K562 (cell line): ENCODE results near the gene TLE7. TPM values are rescaled to one million over a fixed set of nuclear protein-coding genes. Genes with fewer than 3 reads are reported as not detected.

Source experiments
- CREB3 ChIP-seq: fragments of 450-650 bp; conservative IDR thresholded peaks from 2 replicates; pipeline ENCODE4 v1.6.1; 2016; ENCODE audit warnings: missing genetic modification characterization, low read depth, mild to moderate bottlenecking, missing compliant biosample characterization, moderate library complexity
- DMBX1 ChIP-seq: fragments of 250-450 bp; sonication (Bioruptor Pico); IDR thresholded peaks from 2 replicates; pipeline ENCODE4 v1.8.0; 2022; ENCODE audit warnings: inconsistent platforms, mild to moderate bottlenecking, moderate library complexity, borderline replicate concordance
- E2F4 ChIP-seq: sonication (generic); formaldehyde crosslinking; IDR thresholded peaks from 2 replicates; pipeline ENCODE4 v1.8.0; 2022; ENCODE audit warnings: mild to moderate bottlenecking, low read depth, missing genetic modification reagents
- EZH2 ChIP-seq: IDR thresholded peaks from 2 replicates; pipeline ENCODE4 v1.6.1; 2012; ENCODE audit warnings: low read depth, mild to moderate bottlenecking, inconsistent platforms, low read length, borderline replicate concordance
- HDAC2 ChIP-seq: fragments of 450-650 bp; IDR thresholded peaks from 2 replicates; pipeline ENCODE4 v1.6.1; 2016; ENCODE audit warnings: mild to moderate bottlenecking
- ZC3H4 ChIP-seq: sonication (generic); formaldehyde crosslinking; IDR thresholded peaks from 2 replicates; pipeline ENCODE4 v1.9.0; 2021; ENCODE audit warnings: missing genetic modification reagents, borderline replicate concordance
- ZNF408 ChIP-seq: fragments of 250-450 bp; sonication (Bioruptor Pico); IDR thresholded peaks from 2 replicates; pipeline ENCODE4 v1.4.0; 2020; ENCODE audit warnings: low read depth, mild to moderate bottlenecking, moderate library complexity
- ZNF79 ChIP-seq: fragments of 250-450 bp; sonication (Bioruptor Pico); IDR thresholded peaks from 2 replicates; pipeline ENCODE4 v1.4.0; 2020; ENCODE audit warnings: low read depth, mild to moderate bottlenecking, moderate library complexity
- polyA plus RNA-seq, 8 experiments: library from polyadenylated mRNA; depleted of rRNA in 4 of 8; stranded (reverse) in 5 of 8; unstranded in 3 of 8; fragments of >200 nt; fragmentation: Nextera tagmentation in 2 of 8; fragmentation: Illumina TruSeq in 1 of 8; extraction: Ambion mirVana in 2 of 8; extraction: Trizol in 1 of 8; gene quantifications; 2 replicates each; pipeline versions ENCODE4 v1.2.1 to v1.2.3, GENCODE V29; 2011 to 2014; ENCODE audit warnings: inconsistent platforms in 1 of 8, missing spikeins in 1 of 8
- total RNA-seq, 7 experiments: library from RNA; depleted of rRNA in 6 of 7; stranded (reverse); fragments of >200 nt in 6 of 7; fragmentation: Illumina TruSeq in 2 of 7; extraction: Trizol in 2 of 7; gene quantifications; 2 replicates each; pipeline versions ENCODE4 v1.2.1 to v1.2.3, GENCODE V29; 2011 to 2021; ENCODE audit warnings: low replicate concordance in 1 of 7
- TF ChIP-seq, protein P1 (sequence below): fragments of 450-650 bp; IDR thresholded peaks from 2 replicates; pipeline ENCODE4 v1.6.1; 2016; ENCODE audit warnings: mild to moderate bottlenecking, moderate library complexity
- TF ChIP-seq, protein P2 (sequence below): sonication (generic); formaldehyde crosslinking; IDR thresholded peaks from 2 replicates; pipeline ENCODE4 v1.8.1; 2023; ENCODE audit warnings: mild to moderate bottlenecking, missing genetic modification reagents

Gene TLE7
- total and polyA plus RNA-seq, 9 of the 15 experiments (the other 6 are each of a cell fraction or from before 2014, with no cell fraction given): not detected

DNA sequence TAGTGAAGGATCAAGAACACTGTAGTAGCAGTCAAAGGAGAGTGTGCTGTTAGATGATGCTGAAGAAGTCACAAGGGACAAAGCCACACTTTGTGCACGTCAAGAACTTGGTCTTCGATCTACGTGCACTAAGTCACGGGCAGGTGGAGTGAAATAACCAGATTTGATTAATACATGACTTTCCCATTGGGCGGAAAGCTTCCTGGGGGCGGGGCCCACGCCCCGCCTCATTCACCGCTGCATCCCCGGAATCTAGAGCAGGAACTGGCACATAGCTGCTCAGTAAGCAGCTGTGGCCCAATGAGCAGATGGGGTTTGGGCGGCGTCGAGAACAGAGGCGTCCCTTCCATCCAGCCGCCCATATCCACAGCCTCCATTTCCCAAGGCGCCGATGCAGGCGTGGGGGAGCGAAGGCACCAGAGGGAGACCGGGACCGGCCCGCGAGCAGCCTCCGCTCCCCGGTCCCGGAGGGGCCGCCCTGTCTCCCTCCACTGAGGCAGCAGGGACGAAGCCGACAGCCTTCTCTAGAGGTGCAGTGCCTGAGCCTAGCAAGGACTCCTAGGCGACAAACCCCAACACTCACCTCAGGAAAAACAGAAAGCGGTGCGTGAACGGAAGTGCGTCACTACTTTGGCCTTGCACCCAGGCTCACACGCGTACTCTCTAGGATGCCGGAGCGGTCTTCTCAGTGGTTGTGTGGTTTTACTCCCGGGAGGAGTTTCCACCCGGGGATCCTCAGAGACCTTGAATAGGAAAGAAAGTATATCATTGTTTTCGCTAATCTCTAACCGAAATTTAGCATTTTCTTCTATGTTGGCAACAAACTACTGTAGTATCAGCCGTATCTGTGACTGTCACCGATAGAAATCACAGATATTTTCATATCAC, 42.4 kb upstream of the TLE7 start (continued):
- TF ChIP-seq, protein P1, sequence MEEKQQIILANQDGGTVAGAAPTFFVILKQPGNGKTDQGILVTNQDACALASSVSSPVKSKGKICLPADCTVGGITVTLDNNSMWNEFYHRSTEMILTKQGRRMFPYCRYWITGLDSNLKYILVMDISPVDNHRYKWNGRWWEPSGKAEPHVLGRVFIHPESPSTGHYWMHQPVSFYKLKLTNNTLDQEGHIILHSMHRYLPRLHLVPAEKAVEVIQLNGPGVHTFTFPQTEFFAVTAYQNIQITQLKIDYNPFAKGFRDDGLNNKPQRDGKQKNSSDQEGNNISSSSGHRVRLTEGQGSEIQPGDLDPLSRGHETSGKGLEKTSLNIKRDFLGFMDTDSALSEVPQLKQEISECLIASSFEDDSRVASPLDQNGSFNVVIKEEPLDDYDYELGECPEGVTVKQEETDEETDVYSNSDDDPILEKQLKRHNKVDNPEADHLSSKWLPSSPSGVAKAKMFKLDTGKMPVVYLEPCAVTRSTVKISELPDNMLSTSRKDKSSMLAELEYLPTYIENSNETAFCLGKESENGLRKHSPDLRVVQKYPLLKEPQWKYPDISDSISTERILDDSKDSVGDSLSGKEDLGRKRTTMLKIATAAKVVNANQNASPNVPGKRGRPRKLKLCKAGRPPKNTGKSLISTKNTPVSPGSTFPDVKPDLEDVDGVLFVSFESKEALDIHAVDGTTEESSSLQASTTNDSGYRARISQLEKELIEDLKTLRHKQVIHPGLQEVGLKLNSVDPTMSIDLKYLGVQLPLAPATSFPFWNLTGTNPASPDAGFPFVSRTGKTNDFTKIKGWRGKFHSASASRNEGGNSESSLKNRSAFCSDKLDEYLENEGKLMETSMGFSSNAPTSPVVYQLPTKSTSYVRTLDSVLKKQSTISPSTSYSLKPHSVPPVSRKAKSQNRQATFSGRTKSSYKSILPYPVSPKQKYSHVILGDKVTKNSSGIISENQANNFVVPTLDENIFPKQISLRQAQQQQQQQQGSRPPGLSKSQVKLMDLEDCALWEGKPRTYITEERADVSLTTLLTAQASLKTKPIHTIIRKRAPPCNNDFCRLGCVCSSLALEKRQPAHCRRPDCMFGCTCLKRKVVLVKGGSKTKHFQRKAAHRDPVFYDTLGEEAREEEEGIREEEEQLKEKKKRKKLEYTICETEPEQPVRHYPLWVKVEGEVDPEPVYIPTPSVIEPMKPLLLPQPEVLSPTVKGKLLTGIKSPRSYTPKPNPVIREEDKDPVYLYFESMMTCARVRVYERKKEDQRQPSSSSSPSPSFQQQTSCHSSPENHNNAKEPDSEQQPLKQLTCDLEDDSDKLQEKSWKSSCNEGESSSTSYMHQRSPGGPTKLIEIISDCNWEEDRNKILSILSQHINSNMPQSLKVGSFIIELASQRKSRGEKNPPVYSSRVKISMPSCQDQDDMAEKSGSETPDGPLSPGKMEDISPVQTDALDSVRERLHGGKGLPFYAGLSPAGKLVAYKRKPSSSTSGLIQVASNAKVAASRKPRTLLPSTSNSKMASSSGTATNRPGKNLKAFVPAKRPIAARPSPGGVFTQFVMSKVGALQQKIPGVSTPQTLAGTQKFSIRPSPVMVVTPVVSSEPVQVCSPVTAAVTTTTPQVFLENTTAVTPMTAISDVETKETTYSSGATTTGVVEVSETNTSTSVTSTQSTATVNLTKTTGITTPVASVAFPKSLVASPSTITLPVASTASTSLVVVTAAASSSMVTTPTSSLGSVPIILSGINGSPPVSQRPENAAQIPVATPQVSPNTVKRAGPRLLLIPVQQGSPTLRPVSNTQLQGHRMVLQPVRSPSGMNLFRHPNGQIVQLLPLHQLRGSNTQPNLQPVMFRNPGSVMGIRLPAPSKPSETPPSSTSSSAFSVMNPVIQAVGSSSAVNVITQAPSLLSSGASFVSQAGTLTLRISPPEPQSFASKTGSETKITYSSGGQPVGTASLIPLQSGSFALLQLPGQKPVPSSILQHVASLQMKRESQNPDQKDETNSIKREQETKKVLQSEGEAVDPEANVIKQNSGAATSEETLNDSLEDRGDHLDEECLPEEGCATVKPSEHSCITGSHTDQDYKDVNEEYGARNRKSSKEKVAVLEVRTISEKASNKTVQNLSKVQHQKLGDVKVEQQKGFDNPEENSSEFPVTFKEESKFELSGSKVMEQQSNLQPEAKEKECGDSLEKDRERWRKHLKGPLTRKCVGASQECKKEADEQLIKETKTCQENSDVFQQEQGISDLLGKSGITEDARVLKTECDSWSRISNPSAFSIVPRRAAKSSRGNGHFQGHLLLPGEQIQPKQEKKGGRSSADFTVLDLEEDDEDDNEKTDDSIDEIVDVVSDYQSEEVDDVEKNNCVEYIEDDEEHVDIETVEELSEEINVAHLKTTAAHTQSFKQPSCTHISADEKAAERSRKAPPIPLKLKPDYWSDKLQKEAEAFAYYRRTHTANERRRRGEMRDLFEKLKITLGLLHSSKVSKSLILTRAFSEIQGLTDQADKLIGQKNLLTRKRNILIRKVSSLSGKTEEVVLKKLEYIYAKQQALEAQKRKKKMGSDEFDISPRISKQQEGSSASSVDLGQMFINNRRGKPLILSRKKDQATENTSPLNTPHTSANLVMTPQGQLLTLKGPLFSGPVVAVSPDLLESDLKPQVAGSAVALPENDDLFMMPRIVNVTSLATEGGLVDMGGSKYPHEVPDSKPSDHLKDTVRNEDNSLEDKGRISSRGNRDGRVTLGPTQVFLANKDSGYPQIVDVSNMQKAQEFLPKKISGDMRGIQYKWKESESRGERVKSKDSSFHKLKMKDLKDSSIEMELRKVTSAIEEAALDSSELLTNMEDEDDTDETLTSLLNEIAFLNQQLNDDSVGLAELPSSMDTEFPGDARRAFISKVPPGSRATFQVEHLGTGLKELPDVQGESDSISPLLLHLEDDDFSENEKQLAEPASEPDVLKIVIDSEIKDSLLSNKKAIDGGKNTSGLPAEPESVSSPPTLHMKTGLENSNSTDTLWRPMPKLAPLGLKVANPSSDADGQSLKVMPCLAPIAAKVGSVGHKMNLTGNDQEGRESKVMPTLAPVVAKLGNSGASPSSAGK: peak; percentile 26; the same call in 1 of the 2 replicates
- TF ChIP-seq, protein P2, sequence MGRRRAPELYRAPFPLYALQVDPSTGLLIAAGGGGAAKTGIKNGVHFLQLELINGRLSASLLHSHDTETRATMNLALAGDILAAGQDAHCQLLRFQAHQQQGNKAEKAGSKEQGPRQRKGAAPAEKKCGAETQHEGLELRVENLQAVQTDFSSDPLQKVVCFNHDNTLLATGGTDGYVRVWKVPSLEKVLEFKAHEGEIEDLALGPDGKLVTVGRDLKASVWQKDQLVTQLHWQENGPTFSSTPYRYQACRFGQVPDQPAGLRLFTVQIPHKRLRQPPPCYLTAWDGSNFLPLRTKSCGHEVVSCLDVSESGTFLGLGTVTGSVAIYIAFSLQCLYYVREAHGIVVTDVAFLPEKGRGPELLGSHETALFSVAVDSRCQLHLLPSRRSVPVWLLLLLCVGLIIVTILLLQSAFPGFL (CRISPR knock-in tag): no peak
- TF ChIP-seq ZC3H4 (CRISPR knock-in tag) (no peak), DMBX1 (CRISPR knock-in tag) (peak; percentile 27; the same call in 1 of the 2 replicates), ZNF408 (no peak), CREB3 (tag) (no peak), ZNF79 (CRISPR knock-in tag) (no peak), HDAC2 (peak; percentile 35; the same call in 1 of the 2 replicates), EZH2 (no peak), E2F4 (CRISPR knock-in tag) (no peak)
